ENCODE results near the gene TLE5. TPM values are rescaled to one million over a fixed set of nuclear protein-coding genes. Genes with fewer than 3 reads are reported as not detected.

Gene TLE5
- polyA plus RNA-seq, 1 experiment = 317 TPM

- H3K27ac ChIP-seq (ENCODE audit: low read depth, low read length) = no peak overlapping the region
- no peak overlapping the region for H3K4me3 ChIP-seq (ENCODE audit: low read depth, low read length)
- H3K27me3 ChIP-seq (ENCODE audit: control insufficient read depth, insufficient read depth, low read length) = no peaks in the 10 kb centered on the region
- no peak for DNase-seq (ENCODE audit: low read depth, low spot score)
- ChIA-PET CTCF (interaction anchor here (1.3 kb wide), 1 partner anchor 16 kb away, joined by 3 read pairs; no protein-coding TSS in a partner anchor), POLR2A (no interaction called here)
- TF ChIP-seq CTCF (IDR thresholded peaks at IDR 0.05; ENCODE audit: low read depth, low read length) = no peak
- H3K9me3 ChIP-seq (ENCODE audit: control insufficient read depth, insufficient read depth, low read length) = no peaks in the 10 kb centered on the region
These were observed 25.5 kb upstream of the TLE5 start for GRCh38 chr19:3087769-3088168.

- Histone ChIP-seq H3K9me3 (ENCODE audit: control insufficient read depth, insufficient read depth, low read length) (no peaks in the 10 kb centered on the region), H3K27ac (ENCODE audit: low read depth, low read length) (no peak overlapping the region), H3K4me3 (ENCODE audit: low read depth, low read length) (no peak overlapping the region), H3K27me3 (ENCODE audit: control insufficient read depth, insufficient read depth, low read length) (no peaks in the 10 kb centered on the region)
- TF ChIP-seq CTCF (IDR thresholded peaks at IDR 0.05; ENCODE audit: low read depth, low read length) = no peak
- CTCF ChIA-PET = interaction anchor here (1.1 to 3.5 kb wide), 2 partner anchors 10 to 23 kb away, joined by 4 to 8 read pairs; no protein-coding TSS in a partner anchor
- POLR2A ChIA-PET = no interaction called here
- DNase-seq (ENCODE audit: low read depth, low spot score) = no peak
These were observed 22.6 kb upstream of the TLE5 start for GRCh38 chr19:3084943-3085342.

GRCh38 chr19:3083964-3084363 lies 21.7 kb upstream of the TLE5 start:
- Histone ChIP-seq H3K27me3 (ENCODE audit: control insufficient read depth, insufficient read depth, low read length) (no peaks in the 10 kb centered on the region), H3K9me3 (ENCODE audit: control insufficient read depth, insufficient read depth, low read length) (no peaks in the 10 kb centered on the region), H3K4me3 (ENCODE audit: low read depth, low read length) (no peak overlapping the region), H3K27ac (ENCODE audit: low read depth, low read length) (no peak overlapping the region)
- TF ChIP-seq CTCF (IDR thresholded peaks at IDR 0.05; ENCODE audit: low read depth, low read length) = no peak
- ChIA-PET CTCF (interaction anchor here (1.1 to 3.5 kb wide), 2 partner anchors 9 to 24 kb away, joined by 4 to 8 read pairs; no protein-coding TSS in a partner anchor), POLR2A (no interaction called here)
- DNase-seq (ENCODE audit: low read depth, low spot score) = no peak

- Histone ChIP-seq H3K27me3 (ENCODE audit: control insufficient read depth, insufficient read depth, low read length) (no peaks in the 10 kb centered on the region), H3K4me3 (ENCODE audit: low read depth, low read length) (no peak overlapping the region), H3K27ac (ENCODE audit: low read depth, low read length) (no peak overlapping the region), H3K9me3 (ENCODE audit: control insufficient read depth, insufficient read depth, low read length) (no peaks in the 10 kb centered on the region)
- POLR2A ChIA-PET = interaction anchor here (0.5 kb wide), 1 partner anchor 9 kb away, joined by 5 read pairs; no protein-coding TSS in a partner anchor
- no peak for TF ChIP-seq CTCF (IDR thresholded peaks at IDR 0.05; ENCODE audit: low read depth, low read length)
- CTCF ChIA-PET = interaction anchor here (1.2 to 3.5 kb wide), 2 partner anchors 21 to 26 kb away, joined by 5 to 8 read pairs; no protein-coding TSS in a partner anchor
- no peak for DNase-seq (ENCODE audit: low read depth, low spot score)
These were observed 20.0 kb upstream of the TLE5 start for GRCh38 chr19:3082331-3082730.

- POLR2A ChIA-PET = interaction anchor here (1.3 kb wide), 1 partner anchor 130 kb away, joined by 4 read pairs; no protein-coding TSS in a partner anchor
These were observed 18.0 kb upstream of the TLE5 start for GRCh38 chr19:3080286-3080685.

More at GRCh38 chr19:3080286-3080685, 18.0 kb upstream of the TLE5 start:
- Histone ChIP-seq H3K9me3 (ENCODE audit: control insufficient read depth, insufficient read depth, low read length) (no peaks in the 10 kb centered on the region), H3K27me3 (ENCODE audit: control insufficient read depth, insufficient read depth, low read length) (no peaks in the 10 kb centered on the region), H3K27ac (ENCODE audit: low read depth, low read length) (peak overlapping the region; percentile 11), H3K4me3 (ENCODE audit: low read depth, low read length) (no peak overlapping the region)
- TF ChIP-seq CTCF (IDR thresholded peaks at IDR 0.05; ENCODE audit: low read depth, low read length) = no peak
- CTCF ChIA-PET = interaction anchor here (0.8 to 1.4 kb wide), 2 partner anchors 24 to 130 kb away, joined by 4 to 9 read pairs; no protein-coding TSS in a partner anchor
- DNase-seq (ENCODE audit: low read depth, low spot score) = peak; percentile 27

Measured in AG04450 (cell line).